Stimulated activated CD8-positive, alpha-beta memory T cell treated with anti-CD3 and anti-CD28 coated beads, Interleukin-4, amount 100 ng/mL, for 1 hour (primary cell): ENCODE data around the gene MARVELD2.

Source experiments
- DNase-seq, 2 donors: peaks; one replicate each; pipeline ENCODE4 v3.0.0-alpha.2; 2020; ENCODE audit warnings: low read depth in 2 of 2, low spot score in 1 of 2

Gene MARVELD2

GRCh38 chr5:69492391-69492922 is 77.5 kb downstream of the MARVELD2 start, which contains the start of gene OCLN:
Gene OCLN, plus strand, starts transcription at chr5:69492790. Its CDS starts 11,455 bp downstream, at chr5:69504245.
- no peak for DNase-seq

GRCh38 chr5:69492923-69493395 is 78.0 kb downstream of the MARVELD2 start:
- no peak for DNase-seq

DNA sequence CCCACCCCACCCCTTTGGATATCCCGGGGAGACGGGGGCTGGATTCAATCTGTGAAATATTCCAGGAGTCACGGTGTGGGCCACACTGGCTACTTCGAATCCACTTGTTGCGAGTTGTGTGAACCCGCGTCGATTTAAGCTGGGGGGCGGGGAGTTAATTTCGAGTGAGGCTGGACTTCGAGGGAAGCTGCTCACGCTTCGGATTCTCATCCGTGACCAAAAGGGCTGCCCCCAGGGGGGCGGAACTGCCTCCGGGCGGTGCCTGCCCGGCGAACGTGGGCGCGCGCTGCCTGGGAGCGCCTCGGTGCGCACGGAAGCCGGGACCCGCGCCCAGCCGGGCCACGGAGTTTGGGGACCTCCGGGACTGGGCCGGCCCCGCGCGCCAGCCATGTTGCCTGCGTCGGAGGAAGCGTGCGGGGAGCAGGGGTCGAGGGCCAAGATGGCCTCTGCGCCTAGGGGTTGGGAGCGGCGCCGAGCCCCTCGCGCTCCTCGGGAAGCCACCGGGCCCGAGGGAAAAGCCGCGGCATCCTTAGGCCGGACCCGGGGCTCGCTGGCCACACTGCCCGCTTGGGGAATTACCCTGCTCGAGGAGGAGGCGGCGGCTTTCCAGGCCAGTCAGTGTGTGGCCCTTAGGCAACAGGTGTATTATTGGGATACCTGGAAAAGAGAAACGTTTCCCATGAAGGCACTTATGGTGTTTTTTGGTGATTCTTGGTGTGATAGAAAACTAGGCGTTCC is 78.6 kb downstream of the MARVELD2 start:
- no peak for DNase-seq
